SK-N-SH (cell line): Measurements from ENCODE around the gene PARK7. TPM values are rescaled to one million over a fixed set of nuclear protein-coding genes. Genes with fewer than 3 reads are reported as not detected.

Source experiments
- CTCF ChIA-PET: fragments of 300-600, 350-600 bp; formaldehyde crosslinking; extraction: SDS; loops from one replicate; lab custom pipeline; 2021; lab: Yijun Ruan, JAX
- POLR2A ChIA-PET: fragments of 350-600 bp; sonication (Branson Sonifier 250); formaldehyde crosslinking; extraction: SDS; loops from one replicate; lab custom pipeline; 2020; ENCODE audit warnings: antibody characterized with exemption, inconsistent platforms; lab: Yijun Ruan, JAX
- DNase-seq: peaks from one replicate; pipeline ENCODE4 v3.0.0; 2012
- H2AFZ ChIP-seq: fragments of 200-600 bp; sonication (generic); 2 replicates; pipeline ENCODE4 v1.8.1; 2016; ENCODE audit warnings: antibody characterized with exemption, mild to moderate bottlenecking, low read depth
- H3F3A ChIP-seq: fragments of 200-600 bp; sonication (generic); replicated peaks from 2 replicates; pipeline ENCODE3; 2016; ENCODE audit warnings: antibody characterized with exemption, mild to moderate bottlenecking; ENCODE audit not compliant: insufficient read depth
- H3K27ac ChIP-seq, 2 experiments: fragments of 200-500 bp in 1 of 2; fragments of 200-600 bp in 1 of 2; sonication (Bioruptor generic) in 1 of 2; sonication (generic), shearing (Covaris generic) in 1 of 2; 2 replicates each; pipeline versions ENCODE4 v1.5.1 to v1.6.1; 2014 to 2016; ENCODE audit warnings: low read depth in 2 of 2, inconsistent platforms in 1 of 2, low read length in 1 of 2, mild to moderate bottlenecking in 1 of 2, mixed read lengths in 1 of 2
- H3K27me3 ChIP-seq: fragments of 200-600 bp; sonication (generic), shearing (Covaris generic); 2 replicates; pipeline ENCODE4 v1.6.1; 2016; ENCODE audit warnings: mixed run types; ENCODE audit not compliant: insufficient read depth
- H3K36me3 ChIP-seq, 2 experiments: fragments of 200-500 bp in 1 of 2; fragments of 200-600 bp in 1 of 2; sonication (Bioruptor generic) in 1 of 2; sonication (generic) in 1 of 2; replicated peaks in 1 of 2; 2 replicates each; pipeline versions ENCODE3 to v1.5.1; 2014 to 2016; ENCODE audit warnings: low read length in 1 of 2, mild to moderate bottlenecking in 1 of 2; ENCODE audit not compliant: insufficient read depth in 2 of 2, control insufficient read depth in 1 of 2
- H3K4me1 ChIP-seq, 2 experiments: fragments of 200-500 bp in 1 of 2; fragments of 200-600 bp in 1 of 2; sonication (Bioruptor generic) in 1 of 2; sonication (generic), shearing (Covaris generic) in 1 of 2; 2 replicates each; pipeline versions ENCODE4 v1.5.1 to v1.6.1; 2014 to 2016; ENCODE audit warnings: low read depth in 1 of 2, low read length in 1 of 2, mixed run types in 1 of 2; ENCODE audit not compliant: insufficient read depth in 2 of 2, control insufficient read depth in 1 of 2
- H3K4me2 ChIP-seq: fragments of 200-600 bp; sonication (generic), shearing (Covaris generic); 2 replicates; pipeline ENCODE4 v1.6.1; 2017; ENCODE audit warnings: mixed run types
- H3K4me3 ChIP-seq, 2 experiments: fragments of 200-500 bp in 1 of 2; fragments of 200-600 bp in 1 of 2; sonication (Bioruptor generic) in 1 of 2; sonication (generic), shearing (Covaris generic) in 1 of 2; 2 replicates each; pipeline versions ENCODE4 v1.5.1 to v1.8.1; 2014 to 2016; ENCODE audit warnings: low read depth in 2 of 2, inconsistent platforms in 1 of 2, low read length in 1 of 2, mild to moderate bottlenecking in 1 of 2, mixed read lengths in 1 of 2, moderate library complexity in 1 of 2
- H3K79me2 ChIP-seq: fragments of 200-600 bp; sonication (generic); 2 replicates; pipeline ENCODE4 v1.8.1; 2017; ENCODE audit warnings: mild to moderate bottlenecking; ENCODE audit not compliant: insufficient read depth
- H3K9ac ChIP-seq: fragments of 200-600 bp; sonication (generic); 2 replicates; pipeline ENCODE4 v1.6.1; 2017; ENCODE audit warnings: mixed run types
- H3K9me2 ChIP-seq: fragments of 200-600 bp; sonication (generic); 2 replicates; pipeline ENCODE4 v1.6.1; 2017; ENCODE audit warnings: mixed run types
- H3K9me3 ChIP-seq: fragments of 200-600 bp; sonication (generic); 2 replicates; pipeline ENCODE4 v1.6.1; 2017; ENCODE audit warnings: mixed run types, mild to moderate bottlenecking, moderate library complexity
- H4K20me1 ChIP-seq: fragments of 200-600 bp; sonication (generic); 2 replicates; pipeline ENCODE4 v1.6.1; 2017; ENCODE audit warnings: mild to moderate bottlenecking, mixed run types; ENCODE audit not compliant: insufficient read depth
- CHD2 ChIP-seq: fragments of 150-350 bp; IDR thresholded peaks from 2 replicates; pipeline ENCODE4 v1.6.1; 2018; ENCODE audit warnings: low read length; ENCODE audit not compliant: partially characterized antibody
- EZH2phosphoT487 ChIP-seq: fragments of 200-600 bp; sonication (generic); IDR thresholded peaks from 2 replicates; pipeline ENCODE4 v1.6.1; 2017; ENCODE audit warnings: low read depth, mixed run types, mild to moderate bottlenecking, antibody characterized with exemption, moderate library complexity, borderline replicate concordance
- FOSL2 ChIP-seq: IDR thresholded peaks from 2 replicates; pipeline ENCODE4 v1.4.0; 2012; ENCODE audit warnings: low read depth, mild to moderate bottlenecking, moderate library complexity, borderline replicate concordance
- FOXJ3 ChIP-seq: sonication (generic); formaldehyde crosslinking; IDR thresholded peaks from 2 replicates; pipeline ENCODE4 v1.5.1; 2020; ENCODE audit warnings: mild to moderate bottlenecking, missing genetic modification reagents
- FOXM1 ChIP-seq: IDR thresholded peaks from 2 replicates; pipeline ENCODE4 v1.4.0; 2012; ENCODE audit warnings: low read depth, mild to moderate bottlenecking
- GABPA ChIP-seq: IDR thresholded peaks from 2 replicates; pipeline ENCODE4 v1.4.0; 2012; ENCODE audit warnings: low read depth, mild to moderate bottlenecking
- GATA2 ChIP-seq: sonication (generic); formaldehyde crosslinking; IDR thresholded peaks from 2 replicates; pipeline ENCODE4 v1.5.0; 2020; ENCODE audit warnings: mild to moderate bottlenecking, missing genetic modification reagents
- JUND ChIP-seq: IDR thresholded peaks from 2 replicates; pipeline ENCODE4 v1.4.0; 2012
- MXI1 ChIP-seq: IDR thresholded peaks from 2 replicates; pipeline ENCODE4 v1.6.1; 2012; ENCODE audit warnings: mild to moderate bottlenecking, low read depth, low read length, improper control_type of control experiment
- TCF12 ChIP-seq: IDR thresholded peaks from 2 replicates; pipeline ENCODE4 v1.4.0; 2012
- YY1 ChIP-seq: IDR thresholded peaks from 2 replicates; pipeline ENCODE4 v1.4.0; 2012; ENCODE audit warnings: low read depth, mild to moderate bottlenecking
- WGBS: methylation state at CpG from one replicate; pipeline ENCODE4 v1.1.6; 2017; ENCODE audit warnings: low lambda C conversion rate; 5-methylcytosine and 5-hydroxymethylcytosine counted together
- polyA plus RNA-seq, 3 experiments: library from polyadenylated mRNA; depleted of rRNA; stranded (reverse); fragments of >200 nt; gene quantifications; 2 replicates each; pipeline ENCODE4 v1.2.3, GENCODE V29; 2012
- TF ChIP-seq, protein P1 (sequence below): fragments of 200-600 bp; sonication (generic); IDR thresholded peaks from 2 replicates; pipeline ENCODE4 v1.6.1; 2017; ENCODE audit warnings: antibody characterized with exemption, mild to moderate bottlenecking, moderate library complexity
- TF ChIP-seq, protein P2 (sequence below): IDR thresholded peaks from 2 replicates; pipeline ENCODE4 v1.4.0; 2012; ENCODE audit warnings: low read depth

PARK7 gene
- polyA plus RNA-seq, 1 of the 3 experiments (the other 2 are of a cell fraction): 415 TPM

- TF ChIP-seq FOXJ3 (CRISPR knock-in tag) (no peak), GABPA (no peak), YY1 (no peak), JUND (no peak), TCF12 (no peak), CHD2 (no peak), EZH2phosphoT487 (no peak)
These were observed 23.4 kb upstream of the PARK7 start (continued) for GRCh38 chr1:7938070-7938469.

DNA sequence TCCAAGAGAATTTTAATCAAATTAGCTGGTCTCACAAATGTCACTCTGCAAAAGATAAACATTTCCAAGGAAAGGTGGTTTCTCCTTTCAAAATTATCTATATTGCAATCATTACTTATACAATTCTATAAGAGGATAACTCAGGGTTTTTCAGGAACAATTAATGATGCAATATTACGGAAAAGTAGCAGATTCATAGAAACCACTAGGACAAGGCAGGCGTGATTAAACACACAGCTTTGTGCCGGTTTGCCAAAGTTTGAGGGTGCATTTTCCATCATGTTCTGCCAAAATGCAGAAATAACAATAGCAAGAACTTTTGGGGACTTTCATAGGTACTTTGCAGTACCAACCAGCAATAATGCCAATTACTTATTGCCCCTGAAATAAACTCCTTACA is 21.5 kb upstream of the PARK7 start:
- CTCF ChIA-PET: no interaction called here
- DNase-seq: no peak
- 72% methylated on average over 3 of the region's 3 CpGs for WGBS
- Histone ChIP-seq H3K9ac (no peak overlapping the region), H4K20me1 (no peaks in the 10 kb centered on the region), H3K4me2 (peak overlapping the region; percentile 63; the same call in 1 of the 2 replicates), H3K9me2 (no peaks in the 10 kb centered on the region)
- POLR2A ChIA-PET: no interaction called here
- TF ChIP-seq, protein P1, sequence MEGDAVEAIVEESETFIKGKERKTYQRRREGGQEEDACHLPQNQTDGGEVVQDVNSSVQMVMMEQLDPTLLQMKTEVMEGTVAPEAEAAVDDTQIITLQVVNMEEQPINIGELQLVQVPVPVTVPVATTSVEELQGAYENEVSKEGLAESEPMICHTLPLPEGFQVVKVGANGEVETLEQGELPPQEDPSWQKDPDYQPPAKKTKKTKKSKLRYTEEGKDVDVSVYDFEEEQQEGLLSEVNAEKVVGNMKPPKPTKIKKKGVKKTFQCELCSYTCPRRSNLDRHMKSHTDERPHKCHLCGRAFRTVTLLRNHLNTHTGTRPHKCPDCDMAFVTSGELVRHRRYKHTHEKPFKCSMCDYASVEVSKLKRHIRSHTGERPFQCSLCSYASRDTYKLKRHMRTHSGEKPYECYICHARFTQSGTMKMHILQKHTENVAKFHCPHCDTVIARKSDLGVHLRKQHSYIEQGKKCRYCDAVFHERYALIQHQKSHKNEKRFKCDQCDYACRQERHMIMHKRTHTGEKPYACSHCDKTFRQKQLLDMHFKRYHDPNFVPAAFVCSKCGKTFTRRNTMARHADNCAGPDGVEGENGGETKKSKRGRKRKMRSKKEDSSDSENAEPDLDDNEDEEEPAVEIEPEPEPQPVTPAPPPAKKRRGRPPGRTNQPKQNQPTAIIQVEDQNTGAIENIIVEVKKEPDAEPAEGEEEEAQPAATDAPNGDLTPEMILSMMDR: no peak
- no peak for TF ChIP-seq CHD2
- no peak for TF ChIP-seq GATA2 (CRISPR knock-in tag)
- TF ChIP-seq FOXM1: no peak
- TF ChIP-seq, protein P2, sequence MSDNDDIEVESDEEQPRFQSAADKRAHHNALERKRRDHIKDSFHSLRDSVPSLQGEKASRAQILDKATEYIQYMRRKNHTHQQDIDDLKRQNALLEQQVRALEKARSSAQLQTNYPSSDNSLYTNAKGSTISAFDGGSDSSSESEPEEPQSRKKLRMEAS: no peak
- TF ChIP-seq MXI1: no peak
- TF ChIP-seq, all 33 proteins: peak for 0
- Histone ChIP-seq H3K4me3 (no peak overlapping the region), H3K9me3 (no peaks in the 10 kb centered on the region), H3F3A (no peaks in the 10 kb centered on the region), H3K36me3 (no peaks in the 10 kb centered on the region), H3K27me3 (no peaks in the 10 kb centered on the region), H3K4me1 (peaks cover 0 to 6% of the 10 kb centered on the region in 2 experiments; a peak in 3 of 4 replicates), H3K79me2 (no peaks in the 10 kb centered on the region), H2AFZ (no peak overlapping the region), H3K27ac (no peak overlapping the region)

DNA sequence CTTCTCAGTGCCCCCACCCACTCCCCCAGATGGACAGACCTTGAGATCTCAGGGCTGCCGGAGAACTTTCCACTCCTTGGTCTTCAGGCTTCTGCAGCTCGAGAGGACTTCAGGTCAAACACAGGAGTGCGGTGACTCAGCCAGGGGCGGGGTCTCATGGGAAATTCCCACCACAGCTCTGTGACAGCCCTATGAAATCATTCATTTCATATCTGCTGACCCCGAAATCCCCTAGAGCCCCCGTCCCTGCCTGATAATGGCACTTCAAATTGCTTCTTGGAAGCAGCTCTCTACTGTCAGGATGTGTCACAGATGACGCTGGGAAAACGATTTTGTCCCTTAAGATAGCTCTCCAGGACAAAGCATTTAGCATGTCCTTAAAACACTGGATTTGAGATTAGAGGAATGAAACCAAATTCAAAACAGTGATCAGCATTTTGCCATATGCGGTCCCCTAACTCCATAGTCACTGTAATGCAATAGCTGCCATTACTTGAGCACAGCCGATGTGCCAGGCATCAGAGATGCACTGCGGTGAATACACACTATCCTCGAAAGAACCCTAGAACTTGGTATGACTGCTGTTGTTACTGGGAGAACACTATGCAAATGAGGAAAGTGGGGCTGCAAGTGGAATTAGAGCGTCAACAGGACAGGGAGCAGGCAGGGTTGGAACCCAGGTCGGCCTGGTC is 20.6 kb upstream of the PARK7 start, which contains the start of gene TNFRSF9:
TNFRSF9 (minus strand) TSS at position 95 of the 692 bp plus-strand sequence. CDS start 845 bp downstream, outside the sequence.
- TF ChIP-seq, protein P2: no peak
- peak; percentile 42; the same call in 1 of the 2 replicates for TF ChIP-seq FOSL2
- H3K27ac ChIP-seq: peak within 1 kb of the TSS in 1 of 2 experiments; percentile 69; a peak in 2 of 4 replicates
- H3K36me3 ChIP-seq: no peaks in the 10 kb centered on the region
- H3K9me2 ChIP-seq: no peaks in the 10 kb centered on the region
- H3F3A ChIP-seq: no peaks in the 10 kb centered on the region
- H3K9ac ChIP-seq: no peak within 1 kb of the TSS
- peak within 1 kb of the TSS; percentile 63 for H3K4me2 ChIP-seq
- no peaks in the 10 kb centered on the region for H4K20me1 ChIP-seq
- POLR2A ChIA-PET: no interaction called here
- peak within 1 kb of the TSS; percentile 63; the same call in 1 of the 2 replicates for H2AFZ ChIP-seq
- no peaks in the 10 kb centered on the region for H3K27me3 ChIP-seq
- no peaks in the 10 kb centered on the region for H3K79me2 ChIP-seq
- no peaks in the 10 kb centered on the region for H3K9me3 ChIP-seq
- CTCF ChIA-PET: no interaction called here
- H3K4me3 ChIP-seq: no peak within 1 kb of the TSS
- no peak for DNase-seq
- peaks cover 0 to 6% of the 10 kb centered on the region in 2 experiments; a peak in 3 of 4 replicates for H3K4me1 ChIP-seq
- 63% methylated on average over 13 of the region's 14 CpGs for WGBS
